Peyer's patch (tissue), 4 donors: ENCODE measurements around the gene ZDHHC12. TPM values are rescaled to one million over a fixed set of nuclear protein-coding genes. Genes with fewer than 3 reads are reported as not detected.

Experiments used
- DNase-seq, 3 donors: peaks; one replicate each; pipeline ENCODE4 v3.0.0-alpha.2; 2017 to 2019
- H3K27ac ChIP-seq, 4 donors: fragments of 200-600 bp; sonication (generic); one replicate each; pipeline ENCODE4 v1.5.1; 2016 to 2019
- H3K27me3 ChIP-seq, 2 donors: fragments of 200-600 bp; sonication (generic); one replicate each; pipeline ENCODE4 v1.5.1; 2019
- H3K36me3 ChIP-seq, 3 donors: fragments of 200-600 bp; sonication (generic); one replicate each; pipeline ENCODE4 v1.5.1; 2016 to 2019
- H3K4me1 ChIP-seq, 4 donors: fragments of 200-600 bp; sonication (generic); one replicate each; pipeline ENCODE4 v1.5.1; 2016 to 2019
- H3K4me3 ChIP-seq, 4 donors: fragments of 200-600 bp; sonication (generic); 1 replicate in 3 of 4; 2 replicates in 1 of 4; pipeline ENCODE4 v1.5.1; 2016 to 2019; ENCODE audit warnings: mild to moderate bottlenecking in 1 of 4
- H3K9me3 ChIP-seq, 4 donors: fragments of 200-600 bp; sonication (generic); one replicate each; pipeline ENCODE4 v1.5.1; 2016 to 2019; ENCODE audit warnings: mild to moderate bottlenecking in 1 of 4
- POLR2A ChIP-seq, 2 donors: fragments of 450-650 bp; IDR thresholded peaks; one replicate each; pipeline ENCODE4 v1.5.1; 2017; ENCODE audit warnings: antibody characterized with exemption in 2 of 2, mild to moderate bottlenecking in 2 of 2, moderate library complexity in 2 of 2
- total RNA-seq, 4 donors: library from RNA; depleted of rRNA; stranded (reverse); fragments of >200 nt; gene quantifications; one replicate each; pipeline ENCODE4 v1.1.0, GENCODE V29; 2016
- TF ChIP-seq, protein P1 (sequence below), 6 experiments: fragments of 450-650 bp in 4 of 6; fragments of 200-600 bp in 2 of 6; sonication (generic) in 1 of 6; IDR thresholded peaks; one replicate each; pipeline ENCODE4 v1.5.1; 2017 to 2019; ENCODE audit warnings: antibody characterized with exemption in 6 of 6, mild to moderate bottlenecking in 3 of 6, moderate library complexity in 1 of 6

The ZDHHC12 gene
- total RNA-seq, 4 donors from 2014 or later, result 21.5 to 177 (median 138) TPM

DNA sequence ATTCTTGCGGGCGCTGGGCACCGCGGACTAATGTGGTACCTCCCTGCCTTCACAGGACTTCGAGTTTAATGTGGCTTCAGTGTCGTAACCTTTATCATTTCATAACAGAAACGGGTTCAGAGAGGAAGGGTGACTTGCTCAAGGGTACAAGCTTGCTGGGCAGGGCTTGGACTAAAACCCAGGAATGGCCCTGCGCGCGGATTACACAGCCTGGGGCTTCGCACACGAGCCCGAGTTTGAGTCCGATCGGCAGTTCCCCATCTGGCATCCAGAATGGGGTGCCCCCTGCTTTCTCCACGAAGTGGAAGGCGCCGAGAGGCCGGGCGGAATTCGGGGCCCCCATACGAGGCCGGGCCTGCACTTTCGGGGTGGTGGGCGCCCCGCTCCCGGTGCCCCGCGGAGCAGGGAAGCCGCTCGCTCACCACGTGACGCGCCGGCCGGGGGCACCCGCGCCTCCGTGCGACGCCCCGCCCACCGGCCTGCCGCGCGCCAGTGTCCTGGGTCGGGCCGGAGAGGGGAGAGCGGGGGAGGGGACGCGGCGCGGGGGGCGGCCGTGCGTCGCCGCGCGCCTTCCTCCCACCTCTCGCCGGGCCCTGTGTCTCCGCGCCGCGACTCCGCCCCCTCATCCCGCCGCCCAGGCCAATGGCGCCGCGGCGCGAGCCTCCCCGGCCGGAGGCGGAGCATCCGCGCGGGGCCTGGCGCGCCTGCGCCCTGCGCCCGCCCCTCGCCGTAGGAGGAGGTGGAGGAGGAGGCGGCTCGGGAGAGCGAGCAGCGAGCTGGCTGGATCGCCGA is 35.2 kb downstream of the ZDHHC12 start, which contains the start of gene SET:
Gene SET (plus strand): TSS at position 722 of the 792 bp plus-strand sequence. CDS start 361 bp downstream, outside the sequence.
- H3K9me3 ChIP-seq, result no peaks in the 10 kb centered on the region
- peak in 1 of 2 donors; percentile 69 for TF ChIP-seq POLR2A (IDR thresholded peaks at IDR 0.05)
- TF ChIP-seq, protein P1, sequence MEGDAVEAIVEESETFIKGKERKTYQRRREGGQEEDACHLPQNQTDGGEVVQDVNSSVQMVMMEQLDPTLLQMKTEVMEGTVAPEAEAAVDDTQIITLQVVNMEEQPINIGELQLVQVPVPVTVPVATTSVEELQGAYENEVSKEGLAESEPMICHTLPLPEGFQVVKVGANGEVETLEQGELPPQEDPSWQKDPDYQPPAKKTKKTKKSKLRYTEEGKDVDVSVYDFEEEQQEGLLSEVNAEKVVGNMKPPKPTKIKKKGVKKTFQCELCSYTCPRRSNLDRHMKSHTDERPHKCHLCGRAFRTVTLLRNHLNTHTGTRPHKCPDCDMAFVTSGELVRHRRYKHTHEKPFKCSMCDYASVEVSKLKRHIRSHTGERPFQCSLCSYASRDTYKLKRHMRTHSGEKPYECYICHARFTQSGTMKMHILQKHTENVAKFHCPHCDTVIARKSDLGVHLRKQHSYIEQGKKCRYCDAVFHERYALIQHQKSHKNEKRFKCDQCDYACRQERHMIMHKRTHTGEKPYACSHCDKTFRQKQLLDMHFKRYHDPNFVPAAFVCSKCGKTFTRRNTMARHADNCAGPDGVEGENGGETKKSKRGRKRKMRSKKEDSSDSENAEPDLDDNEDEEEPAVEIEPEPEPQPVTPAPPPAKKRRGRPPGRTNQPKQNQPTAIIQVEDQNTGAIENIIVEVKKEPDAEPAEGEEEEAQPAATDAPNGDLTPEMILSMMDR (IDR thresholded peaks at IDR 0.05), result no peak
- peaks cover 0 to 21% (median 0%) of the 10 kb centered on the region in 3 donors for H3K36me3 ChIP-seq
- peak within 1 kb of the TSS; percentile 97 to 99 (median 98) for H3K27ac ChIP-seq
- H3K4me1 ChIP-seq, result peaks cover 0 to 50% (median 20%) of the 10 kb centered on the region in 4 donors
- H3K27me3 ChIP-seq, result no peaks in the 10 kb centered on the region
- peak within 1 kb of the TSS; percentile 95 to 99 (median 96) for H3K4me3 ChIP-seq
- peak; percentile 94 to 98 (median 97) for DNase-seq

GRCh38 chr9:128687453-128687852 is 36.5 kb downstream of the ZDHHC12 start:
- peaks cover 0 to 9% (median 0%) of the 10 kb centered on the region in 3 donors for H3K36me3 ChIP-seq
- H3K27me3 ChIP-seq, result no peaks in the 10 kb centered on the region
- peak overlapping the region in 1 of 4 donors; percentile 99 for H3K27ac ChIP-seq
- DNase-seq, result no peak
- TF ChIP-seq POLR2A (IDR thresholded peaks at IDR 0.05), result no peak
- TF ChIP-seq, protein P1 (IDR thresholded peaks at IDR 0.05), result no peak
- H3K9me3 ChIP-seq, result no peaks in the 10 kb centered on the region
- no peak overlapping the region for H3K4me3 ChIP-seq
- H3K4me1 ChIP-seq, result peaks cover 0 to 55% (median 23%) of the 10 kb centered on the region in 4 donors

- Histone ChIP-seq H3K27me3 (no peaks in the 10 kb centered on the region), H3K36me3 (no peaks in the 10 kb centered on the region), H3K4me3 (peak overlapping the region; percentile 12 to 67 (median 29)), H3K9me3 (no peaks in the 10 kb centered on the region), H3K27ac (peak overlapping the region; percentile 75 to 93 (median 92)), H3K4me1 (peaks cover 0 to 44% (median 20%) of the 10 kb centered on the region in 4 donors)
- peak in 1 of 2 donors; percentile 65 for TF ChIP-seq POLR2A (IDR thresholded peaks at IDR 0.05)
- TF ChIP-seq, protein P1 (IDR thresholded peaks at IDR 0.05), result peak in 1 of 6 experiments; percentile 12
- DNase-seq, result peak; percentile 62 to 85 (median 70)
Observed at GRCh38 chr9:128685636-128686489, 38.1 kb downstream of the ZDHHC12 start.

DNA sequence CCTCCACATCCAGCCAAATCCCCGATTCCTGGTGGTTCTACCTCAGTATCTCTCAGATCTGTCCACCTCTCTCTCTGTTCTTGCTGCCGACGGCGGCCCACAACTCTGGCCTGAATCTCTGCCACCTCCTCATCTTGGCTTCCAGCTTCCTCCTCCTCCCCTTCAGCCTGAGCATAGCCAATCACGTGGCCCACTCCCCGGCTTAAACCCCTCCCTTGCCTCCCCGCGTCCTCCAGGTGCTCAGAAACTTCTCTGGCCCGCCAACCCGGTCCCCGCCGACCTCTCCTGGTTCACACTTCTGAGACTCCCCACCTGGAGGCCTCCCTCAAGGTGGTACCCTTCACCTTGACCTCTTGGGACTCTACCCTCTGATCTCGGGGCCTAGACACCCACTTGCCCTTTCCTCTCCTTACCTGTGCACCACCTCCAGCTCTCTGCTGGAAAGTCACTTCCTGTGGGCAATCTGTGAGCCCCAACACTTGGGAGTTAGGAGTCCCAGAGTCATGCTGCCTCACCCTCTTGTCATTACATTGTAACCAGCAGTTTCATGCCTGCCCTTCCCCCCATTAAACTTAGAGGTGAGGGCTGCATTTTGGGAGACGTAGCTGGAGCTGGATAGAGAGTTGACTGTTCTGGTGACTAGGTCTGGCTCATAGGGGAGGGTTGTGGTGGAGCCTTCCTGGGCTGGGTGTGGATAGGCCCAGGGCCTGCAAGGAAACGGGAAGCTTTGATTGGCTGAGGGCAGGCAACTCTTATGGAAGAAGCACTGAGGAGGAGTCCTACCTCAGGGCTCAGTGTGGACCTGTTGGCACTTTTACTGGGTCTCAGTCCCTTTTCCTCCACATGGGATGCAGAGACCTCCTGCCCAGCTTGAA is 39.4 kb downstream of the ZDHHC12 start:
- Histone ChIP-seq H3K4me1 (peaks cover 0 to 40% (median 19%) of the 10 kb centered on the region in 4 donors), H3K27ac (peak overlapping the region; percentile 75 to 93 (median 92)), H3K27me3 (no peaks in the 10 kb centered on the region), H3K9me3 (no peaks in the 10 kb centered on the region), H3K4me3 (peak overlapping the region; percentile 49 to 75 (median 70)), H3K36me3 (no peaks in the 10 kb centered on the region)
- peak; percentile 64 to 83 for TF ChIP-seq POLR2A (IDR thresholded peaks at IDR 0.05)
- TF ChIP-seq, protein P1 (IDR thresholded peaks at IDR 0.05), result no peak
- DNase-seq, result peak; percentile 91 to 95 (median 91)

DNA sequence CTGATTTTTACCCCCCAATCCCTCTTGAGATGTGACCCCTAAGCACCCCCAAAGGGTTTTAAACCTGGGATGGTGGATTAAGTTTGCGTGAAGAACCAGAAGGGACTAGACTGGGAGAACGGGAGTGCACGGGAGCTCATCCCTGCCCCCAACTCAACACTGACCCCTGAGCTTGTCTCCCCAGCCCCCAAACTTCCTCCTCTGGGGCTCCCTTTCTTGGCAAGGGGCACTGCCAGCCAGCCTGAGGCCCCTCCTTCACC is 39.9 kb downstream of the ZDHHC12 start:
- Histone ChIP-seq H3K27me3 (no peaks in the 10 kb centered on the region), H3K9me3 (no peaks in the 10 kb centered on the region), H3K27ac (peak overlapping the region; percentile 75 to 93 (median 92)), H3K36me3 (no peaks in the 10 kb centered on the region), H3K4me3 (peak overlapping the region; percentile 49 to 75 (median 70)), H3K4me1 (peaks cover 0 to 40% (median 19%) of the 10 kb centered on the region in 4 donors)
- no peak for TF ChIP-seq POLR2A (IDR thresholded peaks at IDR 0.05)
- TF ChIP-seq, protein P1 (IDR thresholded peaks at IDR 0.05), result no peak
- DNase-seq, result no peak
